K562 (cell line): ENCODE measurements around the gene CLCNKB. TPM values are rescaled to one million over a fixed set of nuclear protein-coding genes. Genes with fewer than 3 reads are reported as not detected.

ENCODE experiments used
- BACH1 ChIP-seq: fragments of 200-800 bp; sonication (Bioruptor generic); IDR thresholded peaks from 2 replicates; pipeline ENCODE4 v1.6.1; 2016; ENCODE audit warnings: missing genetic modification characterization, missing compliant biosample characterization
- BRD4 ChIP-seq: fragments of 200-600 bp; sonication (generic); IDR thresholded peaks from 2 replicates; pipeline ENCODE4 v1.6.1; 2017; ENCODE audit warnings: inconsistent platforms
- DDX20 ChIP-seq: fragments of 450-650 bp; IDR thresholded peaks from 2 replicates; pipeline ENCODE4 v1.6.1; 2016; ENCODE audit warnings: missing genetic modification characterization, low read depth, mild to moderate bottlenecking, missing compliant biosample characterization, moderate library complexity
- HEY1 ChIP-seq: fragments of 250-450 bp; sonication (Bioruptor Pico); IDR thresholded peaks from 2 replicates; pipeline ENCODE4 v1.5.0; 2020; ENCODE audit warnings: mild to moderate bottlenecking, moderate library complexity, borderline replicate concordance
- HOXB6 ChIP-seq: fragments of 250-450 bp; sonication (Bioruptor Pico); IDR thresholded peaks from 2 replicates; pipeline ENCODE4 v1.5.1; 2022; ENCODE audit warnings: mild to moderate bottlenecking, borderline replicate concordance
- MYC ChIP-seq, 2 experiments: fragments of 250-450 bp in 1 of 2; sonication (Bioruptor Pico) in 1 of 2; IDR thresholded peaks; 2 replicates each; pipeline versions ENCODE4 v1.5.1 to v1.6.1; 2012 to 2021; ENCODE audit warnings: low read depth in 2 of 2, borderline replicate concordance in 1 of 2, improper control_type of control experiment in 1 of 2, low read length in 1 of 2, mild to moderate bottlenecking in 1 of 2, moderate library complexity in 1 of 2
- NR0B1 ChIP-seq: fragments of 450-650 bp; IDR thresholded peaks from one replicate; pipeline ENCODE4 v1.6.1; 2018; ENCODE audit warnings: mild to moderate bottlenecking, moderate library complexity; ENCODE audit not compliant: partially characterized antibody
- PML ChIP-seq: IDR thresholded peaks from 2 replicates; pipeline ENCODE4 v1.6.1; 2012; ENCODE audit warnings: low read length, inconsistent platforms
- POLR2H ChIP-seq: IDR thresholded peaks from 2 replicates; pipeline ENCODE4 v1.6.1; 2016; ENCODE audit warnings: missing genetic modification characterization, low read depth, mild to moderate bottlenecking, control low read depth, missing compliant biosample characterization, moderate library complexity
- RBM14 ChIP-seq: fragments of 200-400 bp; formaldehyde crosslinking; IDR thresholded peaks from 2 replicates; pipeline ENCODE4 v1.6.1; 2018; ENCODE audit warnings: low read depth, mild to moderate bottlenecking, low read length, moderate library complexity, borderline replicate concordance; ENCODE audit not compliant: insufficient read depth
- ZBTB2 ChIP-seq: fragments of 450-650 bp; IDR thresholded peaks from 2 replicates; pipeline ENCODE4 v1.6.1; 2016; ENCODE audit warnings: antibody characterized with exemption
- ZBTB26 ChIP-seq: fragments of 450-650 bp; formaldehyde crosslinking; IDR thresholded peaks from 2 replicates; pipeline ENCODE4 v1.4.0; 2022; ENCODE audit warnings: missing genetic modification characterization
- ZFP91 ChIP-seq: sonication (generic); formaldehyde crosslinking; IDR thresholded peaks from 2 replicates; pipeline ENCODE4 v1.8.0; 2022; ENCODE audit warnings: mild to moderate bottlenecking, missing genetic modification reagents
- ZNF174 ChIP-seq: fragments of 250-450 bp; sonication (Bioruptor Pico); IDR thresholded peaks from 2 replicates; pipeline ENCODE4 v1.4.0; 2020; ENCODE audit warnings: mild to moderate bottlenecking
- ZNF212 ChIP-seq: fragments of 450-650 bp; formaldehyde crosslinking; IDR thresholded peaks from 2 replicates; pipeline ENCODE4 v1.4.0; 2020; ENCODE audit warnings: mild to moderate bottlenecking
- ZNF639 ChIP-seq, 2 experiments: fragments of 200-800 bp in 1 of 2; sonication (Bioruptor generic) in 1 of 2; sonication (generic) in 1 of 2; formaldehyde crosslinking in 1 of 2; IDR thresholded peaks in 1 of 2; conservative IDR thresholded peaks in 1 of 2; 2 replicates each; pipeline versions ENCODE4 v1.5.0 to v1.6.1; 2016 to 2020; ENCODE audit warnings: missing compliant biosample characterization in 1 of 2, missing genetic modification characterization in 1 of 2, missing genetic modification reagents in 1 of 2
- ZNF780A ChIP-seq: fragments of 250-450 bp; sonication (Bioruptor Pico); IDR thresholded peaks from 2 replicates; pipeline ENCODE4 v1.5.0; 2021; ENCODE audit warnings: mild to moderate bottlenecking
- ZSCAN29 ChIP-seq: fragments of 450-650 bp; IDR thresholded peaks from 2 replicates; pipeline ENCODE4 v1.6.1; 2017
- polyA plus RNA-seq, 8 experiments: library from polyadenylated mRNA; depleted of rRNA in 4 of 8; stranded (reverse) in 5 of 8; unstranded in 3 of 8; fragments of >200 nt; fragmentation: Nextera tagmentation in 2 of 8; fragmentation: Illumina TruSeq in 1 of 8; extraction: Ambion mirVana in 2 of 8; extraction: Trizol in 1 of 8; gene quantifications; 2 replicates each; pipeline versions ENCODE4 v1.2.1 to v1.2.3, GENCODE V29; 2011 to 2014; ENCODE audit warnings: inconsistent platforms in 1 of 8, missing spikeins in 1 of 8
- total RNA-seq, 7 experiments: library from RNA; depleted of rRNA in 6 of 7; stranded (reverse); fragments of >200 nt in 6 of 7; fragmentation: Illumina TruSeq in 2 of 7; extraction: Trizol in 2 of 7; gene quantifications; 2 replicates each; pipeline versions ENCODE4 v1.2.1 to v1.2.3, GENCODE V29; 2011 to 2021; ENCODE audit warnings: low replicate concordance in 1 of 7

CLCNKB gene
- total and polyA plus RNA-seq, 9 of the 15 experiments (the other 6 are each of a cell fraction or from before 2014, with no cell fraction given) = 0.08 to 1.7 (median 0.64) TPM

- no peak for TF ChIP-seq RBM14
- no peak for TF ChIP-seq ZNF174 (CRISPR knock-in tag)
- TF ChIP-seq ZNF780A (CRISPR knock-in tag) = no peak
- no peak for TF ChIP-seq PML
- no peak for TF ChIP-seq ZNF639 (CRISPR knock-in tag; conservative IDR thresholded peaks at IDR 0.05 in 1 of 2, IDR thresholded peaks at IDR 0.05 in 1 of 2)
- no peak for TF ChIP-seq ZNF212 (CRISPR knock-in tag)
- TF ChIP-seq POLR2H (tag) = no peak
- no peak for TF ChIP-seq NR0B1
- no peak for TF ChIP-seq BACH1 (tag)
- TF ChIP-seq ZSCAN29 = no peak
- TF ChIP-seq DDX20 (tag) = no peak
- TF ChIP-seq HOXB6 (CRISPR knock-in tag) = no peak
- TF ChIP-seq ZBTB26 (CRISPR knock-in tag) = no peak
- TF ChIP-seq MYC (IDR thresholded peaks at IDR 0.05; ENCODE audit: low read depth, low read length) = no peak; the same call in 1 of the 2 replicates
- TF ChIP-seq MYC (CRISPR knock-in tag; IDR thresholded peaks at IDR 0.05; ENCODE audit: borderline replicate concordance, low read depth) = no peak
- no peak for TF ChIP-seq HEY1 (CRISPR knock-in tag)
- no peak for TF ChIP-seq BRD4
- peak; percentile 76 for TF ChIP-seq ZFP91
- TF ChIP-seq ZBTB2 = peak; percentile 60
Observed at GRCh38 chr1:16055613-16056520, 12.3 kb downstream of the CLCNKB start (continued).
